Fibroblast of lung (primary cell): ENCODE data around the gene CR2. TPM values are rescaled to one million over a fixed set of nuclear protein-coding genes. Genes with fewer than 3 reads are reported as not detected.
"Not testable (repeated sequence)": the region's sequence is repeated elsewhere in the genome, so short reads cannot be mapped to it uniquely, and the experiment has no call there.

ENCODE experiments used
- DNase-seq, 2 donors: peaks; one replicate each; pipeline versions ENCODE4 v3.0.0 to v3.0.0-alpha.2; 2010; ENCODE audit warnings: low read depth in 2 of 2
- H2AFZ ChIP-seq: 2 replicates; pipeline ENCODE4 v1.5.1; 2012; ENCODE audit warnings: low read length, control low read depth, inconsistent platforms
- H3K27ac ChIP-seq: 2 replicates; pipeline ENCODE4 v1.5.1; 2011; ENCODE audit warnings: low read length, control low read depth; ENCODE audit not compliant: insufficient read depth
- H3K27me3 ChIP-seq: 2 replicates; pipeline ENCODE4 v1.5.1; 2011; ENCODE audit warnings: mild to moderate bottlenecking, low read length; ENCODE audit not compliant: control insufficient read depth, insufficient read depth
- H3K36me3 ChIP-seq: 2 replicates; pipeline ENCODE4 v1.5.1; 2011; ENCODE audit warnings: low read length; ENCODE audit not compliant: control insufficient read depth, insufficient read depth
- H3K4me1 ChIP-seq: 2 replicates; pipeline ENCODE4 v1.5.1; 2011; ENCODE audit warnings: low read length; ENCODE audit not compliant: control insufficient read depth, insufficient read depth; ENCODE audit errors: extremely low read depth
- H3K4me2 ChIP-seq: 2 replicates; pipeline ENCODE4 v1.5.1; 2011; ENCODE audit warnings: low read length, control low read depth; ENCODE audit not compliant: insufficient read depth; ENCODE audit errors: extremely low read depth
- H3K4me3 ChIP-seq, 4 experiments: fragments of 200-600 bp in 1 of 4; sonication (generic) in 1 of 4; replicated peaks in 1 of 4; 2 replicates each; pipeline ENCODE4 v1.5.1; 2011 to 2016; ENCODE audit warnings: low read length in 4 of 4, low read depth in 3 of 4, mild to moderate bottlenecking in 3 of 4, control low read depth in 2 of 4, inconsistent platforms in 1 of 4, mixed read lengths in 1 of 4; ENCODE audit not compliant: insufficient read depth in 1 of 4; ENCODE audit errors: control extremely low read depth in 1 of 4
- H3K79me2 ChIP-seq: 2 replicates; pipeline ENCODE4 v1.5.1; 2012; ENCODE audit warnings: mild to moderate bottlenecking, low read length, inconsistent platforms; ENCODE audit not compliant: control insufficient read depth, insufficient read depth
- H3K9ac ChIP-seq: 2 replicates; pipeline ENCODE4 v1.5.1; 2011; ENCODE audit warnings: mild to moderate bottlenecking, low read length, control low read depth; ENCODE audit not compliant: insufficient read depth
- H3K9me3 ChIP-seq: 2 replicates; pipeline ENCODE4 v1.5.1; 2012; ENCODE audit warnings: low read depth, low read length; ENCODE audit not compliant: control insufficient read depth, insufficient read depth
- H4K20me1 ChIP-seq: 2 replicates; pipeline ENCODE4 v1.5.1; 2011; ENCODE audit warnings: low read length; ENCODE audit not compliant: control insufficient read depth, insufficient read depth; ENCODE audit errors: extremely low read depth
- CTCF ChIP-seq, 2 donors: IDR thresholded peaks in 1 of 2; conservative IDR thresholded peaks in 1 of 2; 1 replicate in 1 of 2; 2 replicates in 1 of 2; pipeline ENCODE4 v1.5.1; 2011 to 2012; ENCODE audit warnings: low read length in 2 of 2, control low read depth in 1 of 2, inconsistent platforms in 1 of 2, low read depth in 1 of 2, mild to moderate bottlenecking in 1 of 2
- EZH2 ChIP-seq: IDR thresholded peaks from 2 replicates; pipeline ENCODE4 v1.5.1; 2012; ENCODE audit warnings: low read length, control low read depth, mild to moderate bottlenecking; ENCODE audit errors: missing control alignments
- polyA plus RNA-seq, 2 donors: library from polyadenylated mRNA; depleted of rRNA in 1 of 2; stranded (reverse) in 1 of 2; unstranded in 1 of 2; fragments of >200 nt; gene quantifications; 2 replicates each; pipeline ENCODE4 v1.2.1, GENCODE V29; 2011 to 2012; ENCODE audit warnings: missing spikeins in 1 of 2
- total RNA-seq: library from RNA; depleted of rRNA; stranded (reverse); fragments of >200 nt; gene quantifications from 2 replicates; pipeline ENCODE4 v1.2.1, GENCODE V29; 2014

The CR2 gene
- total and polyA plus RNA-seq, 2 donors (not counting 1 experiment from before 2014, with no cell fraction given), result not detected

GRCh38 chr1:207430602-207431001 is 23.5 kb upstream of the CR2 start:
- no peaks in the 10 kb centered on the region for H3K27me3 ChIP-seq
- no peak overlapping the region for H3K27ac ChIP-seq
- H3K9me3 ChIP-seq, result no peaks in the 10 kb centered on the region
- H3K4me1 ChIP-seq, result no peaks in the 10 kb centered on the region
- TF ChIP-seq CTCF (conservative IDR thresholded peaks at IDR 0.05 in 1 of 2, IDR thresholded peaks at IDR 0.05 in 1 of 2; ENCODE audit: low read depth in 1 of 2, low read length in 2 of 2), result no peak
- no peak for TF ChIP-seq EZH2
- H3K36me3 ChIP-seq, result no peaks in the 10 kb centered on the region
- no peak for DNase-seq
- no peak overlapping the region for H3K4me3 ChIP-seq
- H2AFZ ChIP-seq, result no peak overlapping the region
- H4K20me1 ChIP-seq, result no peaks in the 10 kb centered on the region
- H3K9ac ChIP-seq, result no peak overlapping the region
- no peaks in the 10 kb centered on the region for H3K79me2 ChIP-seq
- H3K4me2 ChIP-seq, result no peak overlapping the region

GRCh38 chr1:207431508-207431907 is 22.6 kb upstream of the CR2 start:
- H3K27ac ChIP-seq, result no peak overlapping the region
- H3K4me1 ChIP-seq, result no peaks in the 10 kb centered on the region
- no peaks in the 10 kb centered on the region for H3K9me3 ChIP-seq
- H3K9ac ChIP-seq, result no peak overlapping the region
- H3K27me3 ChIP-seq, result no peaks in the 10 kb centered on the region
- no peaks in the 10 kb centered on the region for H3K36me3 ChIP-seq
- no peak for DNase-seq
- TF ChIP-seq CTCF (conservative IDR thresholded peaks at IDR 0.05 in 1 of 2, IDR thresholded peaks at IDR 0.05 in 1 of 2; ENCODE audit: low read depth in 1 of 2, low read length in 2 of 2) (no peak), EZH2 (no peak)
- H4K20me1 ChIP-seq, result no peaks in the 10 kb centered on the region
- no peak overlapping the region for H2AFZ ChIP-seq
- H3K4me2 ChIP-seq, result no peak overlapping the region
- no peaks in the 10 kb centered on the region for H3K79me2 ChIP-seq
- no peak overlapping the region for H3K4me3 ChIP-seq

GRCh38 chr1:207433435-207433834 is 20.7 kb upstream of the CR2 start:
- Histone ChIP-seq H3K27ac (no peak overlapping the region), H3K36me3 (no peaks in the 10 kb centered on the region), H3K9me3 (no peaks in the 10 kb centered on the region), H3K9ac (no peak overlapping the region), H2AFZ (no peak overlapping the region), H3K4me1 (no peaks in the 10 kb centered on the region), H3K4me2 (no peak overlapping the region), H3K79me2 (no peaks in the 10 kb centered on the region), H3K27me3 (no peaks in the 10 kb centered on the region), H4K20me1 (no peaks in the 10 kb centered on the region), H3K4me3 (no peak overlapping the region)
- TF ChIP-seq CTCF (conservative IDR thresholded peaks at IDR 0.05 in 1 of 2, IDR thresholded peaks at IDR 0.05 in 1 of 2; ENCODE audit: low read depth in 1 of 2, low read length in 2 of 2), result no peak
- TF ChIP-seq EZH2, result no peak
- DNase-seq, result no peak

GRCh38 chr1:207436746-207437145 is 17.4 kb upstream of the CR2 start:
- not testable (repeated sequence) for H3K4me1 ChIP-seq, H3K9ac ChIP-seq, H3K4me3 ChIP-seq, H4K20me1 ChIP-seq, H3K27ac ChIP-seq, H3K9me3 ChIP-seq, DNase-seq, H2AFZ ChIP-seq, H3K27me3 ChIP-seq, H3K79me2 ChIP-seq, H3K4me2 ChIP-seq, H3K36me3 ChIP-seq
